GM21423 (cell line): ENCODE measurements around the gene UVRAG.
A peak's percentile ranks its signal among the peaks of the same experiment; 100 is the strongest.
"Not testable (repeated sequence)": the region's sequence is repeated elsewhere in the genome, so short reads cannot be mapped to it uniquely, and the experiment has no call there.

Experiments
- ATAC-seq: cut with Tn5 transposase; IDR thresholded peaks from one replicate; pipeline ENCODE4 v1.9.1; 2021; ENCODE audit warnings: mild to moderate bottlenecking, moderate library complexity; ENCODE audit not compliant: unreplicated experiment

UVRAG gene

DNA sequence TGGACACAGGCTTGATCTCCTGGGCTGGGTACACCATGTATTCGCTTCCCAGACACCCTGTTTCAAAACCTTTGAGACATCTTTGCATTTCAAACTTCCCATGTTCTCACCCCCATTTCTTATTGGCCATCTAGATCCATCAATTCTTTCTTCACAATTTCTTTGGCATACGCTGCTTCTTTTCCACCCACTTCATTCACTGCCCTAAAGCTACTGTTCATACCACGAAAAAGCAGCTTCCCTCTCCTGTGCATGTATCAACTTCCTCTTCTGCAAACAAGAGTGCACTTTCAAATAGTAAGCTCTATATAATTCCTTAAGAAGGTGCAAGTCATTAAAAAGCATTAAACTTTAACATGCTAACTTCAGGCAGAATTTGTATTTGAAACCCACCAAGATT is 21.4 kb downstream of the UVRAG start:
- no peak for ATAC-seq

DNA sequence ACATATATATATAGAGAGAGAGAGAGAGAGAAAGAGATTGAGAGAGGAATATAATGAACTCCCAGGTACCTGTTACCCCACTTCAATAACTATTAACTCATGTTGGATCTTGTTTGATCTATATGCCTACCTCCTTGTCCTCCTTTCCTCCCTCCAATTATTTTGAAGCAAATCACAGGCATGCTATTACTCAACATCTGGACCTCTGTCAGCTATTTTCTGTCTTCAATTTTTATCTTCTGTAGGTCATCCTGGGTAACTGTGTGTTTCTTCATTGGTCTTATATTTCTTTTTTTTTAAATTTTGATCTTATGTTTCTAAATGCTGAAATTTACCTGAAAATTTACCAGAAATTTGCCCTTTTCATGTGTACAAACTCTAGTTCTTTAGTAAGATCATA is 24.8 kb downstream of the UVRAG start:
- ATAC-seq: no peak

DNA sequence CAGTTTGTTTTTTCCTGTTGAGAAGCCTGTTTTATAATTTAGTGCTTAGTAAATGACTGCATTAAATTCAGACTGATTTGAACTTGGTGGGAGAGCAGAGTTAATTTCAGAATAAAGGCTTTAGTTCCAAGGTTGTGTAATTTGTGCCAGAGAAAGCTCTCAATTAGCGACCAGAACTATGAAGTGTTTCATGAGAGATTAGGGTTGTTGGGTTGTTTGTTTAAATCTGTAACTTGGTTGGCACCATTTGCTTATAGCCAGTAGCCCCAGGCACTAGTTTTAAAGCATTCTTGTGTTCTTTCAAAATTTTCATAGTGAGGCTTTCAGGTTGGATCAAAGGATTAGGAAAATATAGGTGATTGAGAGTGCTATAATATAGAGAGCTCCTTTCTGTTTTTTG is 25.5 kb downstream of the UVRAG start:
- no peak for ATAC-seq

DNA sequence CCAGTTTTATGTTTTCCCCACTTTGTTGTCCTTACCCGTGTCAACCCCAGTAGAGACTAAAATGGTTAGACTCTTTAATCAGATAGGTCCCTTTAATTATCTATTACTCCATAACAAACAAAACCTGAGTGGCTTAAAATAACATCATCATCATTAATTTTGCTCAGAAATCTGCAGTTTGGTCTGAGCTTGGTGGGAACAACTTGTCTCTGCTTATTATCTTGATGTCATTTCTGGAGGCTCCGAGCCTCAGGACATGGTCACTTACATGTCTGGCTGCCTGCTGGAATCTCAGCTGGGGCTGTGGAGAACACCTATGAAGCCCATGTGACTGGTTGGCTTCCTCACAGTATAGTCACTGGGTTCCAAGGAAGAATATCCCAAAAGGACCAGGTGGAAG is 26.7 kb downstream of the UVRAG start:
- ATAC-seq: no peak

DNA sequence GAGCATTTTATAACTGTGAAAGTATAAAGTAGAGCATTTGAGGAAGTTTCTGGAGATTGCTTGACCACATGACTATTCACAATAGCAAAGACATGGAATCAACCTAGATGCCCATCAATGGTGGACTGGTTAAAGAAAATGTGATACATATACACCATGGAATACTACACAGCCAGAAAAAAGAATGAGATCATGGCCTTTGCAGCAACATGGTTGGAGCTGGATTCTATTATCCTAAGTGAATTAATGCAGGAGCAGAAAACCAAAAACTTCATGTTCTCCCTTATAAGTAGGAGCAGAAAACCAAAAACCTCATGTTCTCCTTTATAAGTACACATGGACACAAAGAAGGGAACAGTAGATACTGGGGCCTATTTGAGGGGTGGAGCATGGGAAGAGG is 30.3 kb downstream of the UVRAG start:
- no peak for ATAC-seq

DNA sequence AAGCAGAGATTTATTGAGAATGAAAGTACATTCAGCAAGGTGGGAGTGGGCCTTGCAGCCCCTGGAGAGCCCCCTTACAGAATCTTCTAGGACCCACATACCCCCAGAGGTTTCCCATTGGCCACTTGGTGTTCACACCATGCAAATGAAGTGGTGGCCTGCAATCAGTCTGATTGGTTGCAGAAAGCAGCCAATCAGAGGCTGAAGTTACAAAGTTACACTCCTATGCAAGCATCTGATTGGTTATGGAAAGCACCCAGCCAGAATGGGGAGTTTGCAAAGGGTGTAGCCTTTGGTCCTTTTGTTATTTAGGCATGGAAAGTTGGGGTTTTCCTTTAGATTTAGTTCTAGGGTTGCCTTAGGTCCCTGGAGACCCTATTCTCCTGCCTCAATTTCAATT is 34.9 kb downstream of the UVRAG start:
- no peak for ATAC-seq

DNA sequence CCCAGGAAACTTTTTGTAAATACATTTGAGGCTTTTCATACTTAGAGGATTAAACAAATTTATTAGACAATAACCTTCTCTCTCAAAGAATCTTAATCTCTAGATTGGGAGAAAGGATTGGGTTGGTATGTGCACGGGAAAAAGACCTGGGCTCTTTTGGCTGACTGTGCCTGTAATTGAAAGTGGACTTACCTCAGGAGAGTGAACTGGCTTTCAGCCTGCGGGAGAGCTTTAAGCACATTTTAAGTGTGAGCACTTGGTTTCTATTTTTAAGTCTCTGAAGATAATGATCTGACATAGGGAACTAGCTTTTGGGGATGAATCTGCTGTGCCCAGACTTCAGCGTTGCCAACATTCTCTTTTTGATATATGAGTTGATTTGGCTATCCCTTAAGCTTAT is 35.8 kb downstream of the UVRAG start:
- no peak for ATAC-seq

DNA sequence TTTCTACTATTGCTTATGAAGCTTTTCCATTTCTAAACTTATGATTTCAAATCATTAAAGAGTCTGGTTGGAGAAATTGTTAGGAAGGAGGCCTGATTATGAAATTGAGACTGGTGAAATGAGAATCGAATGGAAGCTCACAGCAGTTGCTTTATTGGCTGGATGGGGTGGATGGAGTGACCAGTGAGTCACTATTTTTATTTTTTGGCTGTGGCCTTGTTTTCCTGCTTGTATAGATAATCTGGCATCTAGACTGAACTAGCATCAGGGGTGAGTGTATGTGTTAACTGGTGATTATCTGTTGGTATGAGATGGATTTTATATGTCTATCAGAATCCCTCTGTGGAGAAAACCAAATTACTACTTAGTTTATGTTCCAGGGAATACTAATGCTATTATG is 36.2 kb downstream of the UVRAG start:
- no peak for ATAC-seq

DNA sequence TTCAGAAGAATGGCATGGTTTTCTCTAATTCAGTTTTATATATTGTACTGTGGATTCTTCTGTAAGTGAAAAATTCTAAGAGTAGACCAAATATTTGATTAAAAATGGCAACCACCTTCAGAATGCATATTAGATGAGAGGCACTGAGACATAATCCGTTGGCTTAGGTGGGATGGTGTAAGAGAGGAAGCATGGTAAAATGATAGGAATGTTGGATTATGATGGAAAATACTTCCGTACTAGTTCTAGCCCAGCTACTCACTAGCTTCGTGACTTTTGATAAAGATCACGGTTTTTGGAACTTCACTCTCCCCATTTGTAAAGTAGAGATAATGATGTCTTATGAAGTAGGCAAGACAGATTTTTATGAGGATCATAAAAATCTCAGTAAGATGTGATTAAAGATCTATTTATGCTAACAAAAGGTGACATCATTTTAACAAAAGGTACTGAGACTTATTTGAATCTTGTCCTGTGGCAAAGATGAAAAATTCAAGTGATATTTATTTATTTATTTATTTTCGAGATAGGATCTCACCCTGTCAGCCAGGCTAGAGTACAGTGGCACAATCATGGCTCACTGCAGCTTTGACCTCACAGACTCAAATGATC is 37.5 kb downstream of the UVRAG start:
- no peak for ATAC-seq

DNA sequence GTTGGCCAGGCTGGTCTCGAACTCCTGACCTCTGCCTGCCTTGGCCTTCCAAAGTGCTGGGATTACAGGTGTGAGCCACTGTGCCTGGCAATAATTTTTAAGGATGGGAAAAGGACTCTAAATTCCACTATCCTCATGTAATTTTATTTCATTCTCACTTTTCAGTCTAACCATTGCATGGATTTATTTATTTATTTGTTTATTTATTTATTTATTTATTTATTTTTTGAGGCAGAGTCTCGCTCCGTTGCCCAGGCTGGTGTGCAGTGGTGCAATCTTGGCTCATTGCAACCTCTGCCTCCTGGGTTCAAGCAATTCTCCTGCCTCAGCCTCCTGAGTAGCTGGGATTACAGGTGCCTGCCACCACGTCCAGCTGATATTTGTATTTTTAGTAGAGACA is 38.6 kb downstream of the UVRAG start:
- ATAC-seq: not testable (repeated sequence)

DNA sequence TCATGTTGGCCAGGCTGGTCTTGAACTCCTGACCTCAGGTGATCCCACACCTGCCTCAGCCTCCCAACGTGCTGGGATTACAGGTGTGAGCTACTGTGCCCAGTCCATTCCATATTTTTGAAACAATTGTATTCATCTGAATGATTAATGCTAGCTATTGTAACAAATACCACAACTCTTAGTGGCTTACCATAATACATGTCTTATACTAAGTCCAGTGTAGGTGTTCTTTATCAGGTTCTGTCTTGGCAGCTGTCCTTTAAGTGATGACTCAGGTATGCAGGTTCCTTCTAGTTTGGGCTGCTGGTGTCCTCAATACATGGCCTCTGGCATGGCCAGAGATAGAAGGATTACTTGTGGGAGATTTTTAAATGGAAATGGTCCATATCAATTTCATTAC is 39.0 kb downstream of the UVRAG start:
- ATAC-seq: no peak

DNA sequence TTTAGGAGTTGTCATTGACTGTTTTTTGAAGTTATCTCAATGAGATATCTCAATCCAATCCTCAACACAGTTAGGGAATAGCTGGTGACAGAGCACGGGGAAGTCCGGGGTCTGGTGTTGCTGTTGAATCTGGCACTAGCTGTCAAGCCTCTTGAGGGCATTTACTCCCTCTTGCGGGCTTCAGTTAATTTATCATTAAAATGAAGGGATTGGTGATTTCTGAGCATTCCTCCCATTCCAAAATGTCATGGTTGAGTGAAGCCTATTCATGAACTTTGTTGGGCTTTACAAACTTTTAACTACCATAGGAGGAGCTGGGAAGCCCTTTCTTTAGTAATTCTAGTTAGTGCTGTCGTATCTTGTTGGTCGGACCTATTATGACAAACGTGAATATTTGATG is 40.2 kb downstream of the UVRAG start:
- no peak for ATAC-seq

DNA sequence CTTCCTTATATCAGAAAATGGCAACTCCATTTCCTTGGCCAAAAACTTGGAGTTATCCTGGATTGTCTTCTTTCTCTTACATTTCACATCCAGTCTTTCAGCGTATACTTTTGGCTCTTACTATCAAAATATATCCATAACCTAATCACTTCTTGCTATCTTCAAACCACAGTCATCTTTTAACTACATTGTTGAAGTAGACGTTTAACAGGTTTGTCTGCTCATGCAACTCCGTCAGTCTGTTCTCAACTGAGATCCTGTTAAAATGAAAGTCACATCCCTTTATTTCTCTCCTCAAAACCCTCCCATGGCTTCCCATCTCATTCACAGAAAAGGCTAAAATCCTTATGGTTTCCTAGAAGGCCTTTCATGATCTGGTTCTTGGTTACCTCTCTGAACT is 41.9 kb downstream of the UVRAG start:
- ATAC-seq: no peak

DNA sequence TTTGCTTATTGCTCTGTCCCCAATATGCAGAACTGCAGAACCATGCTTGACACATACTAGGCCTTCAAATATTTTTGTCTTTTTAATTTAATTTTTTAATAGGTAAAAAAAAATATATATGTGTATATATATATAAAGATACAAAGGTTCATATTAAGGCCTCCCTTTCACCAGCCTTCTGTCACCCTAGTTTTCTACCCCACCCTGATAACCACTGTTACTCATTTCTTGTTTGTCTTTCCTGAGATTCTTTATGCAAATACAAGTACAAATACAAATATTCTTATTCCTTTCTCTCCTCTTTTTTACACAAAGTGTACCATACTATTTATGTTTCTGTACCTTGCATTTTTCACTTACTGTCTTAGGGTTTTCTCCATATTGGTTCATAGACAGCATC is 43.0 kb downstream of the UVRAG start:
- no peak for ATAC-seq

DNA sequence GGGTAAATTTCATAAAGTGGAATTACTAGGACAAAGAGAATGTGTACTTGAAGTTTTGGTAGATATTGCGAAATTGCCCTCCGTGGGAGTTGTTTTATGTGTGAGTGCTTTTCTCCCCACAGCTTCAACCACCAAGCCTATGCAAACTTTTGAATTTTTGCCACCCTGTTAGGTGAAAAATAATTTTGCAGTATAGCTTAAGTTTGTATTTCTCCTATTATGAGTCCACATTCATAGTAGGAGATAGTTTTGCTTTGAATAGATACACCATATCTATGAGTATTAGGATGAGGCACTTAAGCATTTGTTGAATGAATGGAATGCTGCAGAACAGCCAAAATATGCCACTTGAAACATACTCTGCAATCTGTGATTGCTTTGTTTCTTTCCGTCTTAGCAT is 43.6 kb downstream of the UVRAG start:
- no peak for ATAC-seq

DNA sequence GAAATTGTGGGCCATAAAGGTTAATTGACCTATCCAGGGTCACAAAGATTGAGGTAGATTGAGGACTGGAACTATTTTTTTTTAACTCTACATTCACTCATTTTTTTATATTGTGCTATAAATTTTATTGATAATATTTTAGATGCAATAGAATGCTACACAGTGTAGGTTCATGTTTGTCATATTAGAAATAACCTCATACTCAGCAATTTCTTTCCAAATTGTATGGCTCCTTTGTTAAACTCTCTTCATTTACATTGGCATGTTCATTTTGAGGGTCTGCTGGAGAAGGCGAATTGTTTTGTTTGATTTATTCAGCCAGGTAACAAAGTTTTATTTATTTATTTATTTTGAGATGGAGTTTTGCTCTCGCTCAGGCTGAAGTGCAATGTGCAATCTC is 44.6 kb downstream of the UVRAG start:
- no peak for ATAC-seq

DNA sequence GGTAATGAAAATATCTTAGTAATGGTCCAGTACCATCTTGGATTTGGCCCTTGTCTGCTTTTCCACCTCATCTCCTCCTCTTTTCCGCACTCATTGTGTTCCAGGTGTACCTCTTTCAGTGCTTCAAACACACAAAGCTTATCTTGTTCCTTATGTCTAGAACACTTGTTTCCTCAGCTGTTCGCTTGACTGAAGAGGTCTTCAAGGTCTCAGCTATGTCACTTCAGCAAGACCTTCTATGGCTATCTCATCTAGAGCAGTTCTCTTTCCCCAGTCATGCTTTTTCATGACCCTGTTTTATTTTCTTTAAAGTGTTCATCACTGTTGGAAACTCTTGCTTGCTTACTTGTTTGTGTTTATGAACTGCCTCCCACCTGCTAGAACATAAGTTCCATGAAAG is 47.4 kb downstream of the UVRAG start:
- ATAC-seq: no peak

DNA sequence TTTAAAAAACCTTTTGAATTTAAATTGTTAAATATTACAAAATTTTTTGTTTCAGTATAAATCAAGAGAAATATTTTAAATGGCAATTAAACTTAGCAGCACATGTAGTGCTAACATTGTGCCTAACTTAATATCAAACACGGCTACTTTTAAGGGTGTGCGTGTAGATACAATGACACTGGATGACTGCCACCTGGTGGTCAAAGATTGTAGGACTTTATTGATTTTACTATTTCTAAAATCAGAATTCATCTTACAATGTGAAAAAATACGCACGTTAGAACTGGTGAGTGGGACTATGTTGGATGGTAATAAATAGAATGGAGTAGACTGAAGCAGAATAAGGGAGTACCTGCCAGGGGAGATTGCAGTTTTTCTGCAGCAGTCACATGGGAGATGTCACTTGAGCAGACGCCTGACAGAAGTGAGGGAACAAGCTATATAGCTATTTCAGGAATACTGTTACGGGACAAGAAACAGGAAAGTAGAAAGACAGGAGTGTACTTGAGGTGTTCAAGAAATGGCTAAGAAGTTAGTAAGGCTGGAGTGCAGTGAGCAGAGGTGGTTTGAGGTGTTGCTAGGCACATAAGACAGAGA is 52.9 kb downstream of the UVRAG start:
- ATAC-seq: no peak

DNA sequence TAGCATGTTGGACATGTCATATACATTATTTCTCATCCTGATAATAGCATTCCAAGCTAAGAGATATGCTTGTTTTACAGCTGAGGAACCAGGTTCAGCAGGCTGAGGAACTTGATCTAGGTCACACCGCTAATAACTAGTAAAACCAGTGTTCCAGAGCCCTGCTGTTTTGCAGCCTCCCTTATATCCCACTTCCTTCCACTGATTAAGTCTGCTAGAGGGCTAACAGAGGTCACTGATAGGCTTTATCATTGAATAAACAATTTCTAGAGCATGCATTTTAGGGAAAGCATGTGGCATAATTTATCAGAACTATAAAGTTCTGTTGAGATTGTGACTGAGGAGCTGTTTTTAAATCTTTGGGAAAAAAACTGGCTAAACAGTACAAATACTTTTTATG is 54.0 kb downstream of the UVRAG start:
- no peak for ATAC-seq

DNA sequence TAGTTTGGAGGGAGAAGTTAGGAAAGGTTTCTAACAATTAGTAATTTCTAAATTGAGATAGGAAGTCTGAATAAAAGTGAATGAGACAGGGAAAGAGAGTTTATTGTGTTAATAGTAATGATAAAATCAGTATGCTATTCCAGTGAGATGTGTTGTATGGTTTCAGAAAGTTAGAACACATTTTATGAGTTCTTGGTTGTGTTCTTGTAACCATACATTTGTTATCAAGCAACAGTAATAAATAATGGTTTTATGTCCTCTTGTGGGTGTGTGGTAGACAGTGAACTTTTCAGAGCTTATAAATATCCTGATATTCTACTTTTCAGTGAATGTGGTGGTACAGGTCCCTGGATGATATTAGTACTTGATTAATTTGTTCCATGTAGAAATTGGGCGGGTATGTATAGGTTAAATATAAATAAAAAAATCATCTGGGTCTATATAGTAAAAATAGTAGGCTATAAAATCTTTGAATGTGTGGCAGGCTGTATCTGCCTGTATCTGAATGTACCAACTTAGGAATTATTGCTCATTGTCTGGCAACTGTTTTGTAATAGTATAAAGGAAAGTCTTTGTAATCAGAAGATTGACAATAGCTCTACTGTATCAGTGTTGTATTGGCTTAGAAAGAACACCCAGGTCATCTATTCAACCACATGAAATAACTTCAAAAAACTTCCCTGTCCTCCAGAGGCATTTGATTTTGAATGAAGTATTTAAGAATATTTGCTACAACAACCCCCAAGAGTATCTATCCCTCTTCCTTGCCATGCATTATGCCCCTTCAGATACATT is 54.8 kb downstream of the UVRAG start:
- ATAC-seq: no peak

DNA sequence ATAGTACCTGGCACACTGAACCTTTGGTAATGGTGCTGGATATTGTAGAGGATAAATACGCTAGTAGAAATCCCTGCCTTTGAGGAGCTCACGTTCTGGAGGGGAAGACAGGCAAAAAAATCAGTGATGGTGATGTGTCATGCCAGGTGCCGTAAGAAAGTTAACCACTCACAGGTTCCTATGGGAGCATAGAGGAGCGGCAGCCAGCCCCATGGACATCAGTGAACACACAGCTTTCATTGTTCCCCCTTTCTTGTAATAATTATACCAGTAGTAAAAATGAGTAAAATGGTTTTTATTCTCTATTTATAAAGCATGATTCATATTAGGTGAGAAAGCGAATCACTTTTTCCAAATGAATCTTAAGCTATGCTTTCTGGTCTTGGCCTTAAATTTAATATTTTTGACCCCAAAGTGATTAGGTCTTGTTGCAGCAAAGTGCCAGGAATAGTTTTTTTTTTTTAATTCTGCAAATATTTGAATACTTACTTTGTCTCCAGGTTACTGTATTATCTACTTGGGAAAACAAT is 57.9 kb downstream of the UVRAG start:
- peak; percentile 30 for ATAC-seq
